Testis (tissue), 3 donors: ENCODE results near the gene LILRA5. TPM values are rescaled to one million over a fixed set of nuclear protein-coding genes. Genes with fewer than 3 reads are reported as not detected.

Experiments used
- DNase-seq: peaks from one replicate; pipeline ENCODE4 v3.0.0-alpha.2; 2019
- H3K27ac ChIP-seq, 2 donors: fragments of 200-600 bp; sonication (generic); one replicate each; pipeline ENCODE4 v1.5.1; 2019
- H3K27me3 ChIP-seq: fragments of 200-600 bp; sonication (generic); one replicate; pipeline ENCODE4 v1.5.1; 2019
- H3K36me3 ChIP-seq: fragments of 200-600 bp; sonication (generic); one replicate; pipeline ENCODE4 v1.5.1; 2017; ENCODE audit warnings: low read depth; ENCODE audit errors: missing control alignments
- H3K4me1 ChIP-seq: fragments of 200-600 bp; sonication (generic); one replicate; pipeline ENCODE4 v1.5.1; 2019
- H3K4me3 ChIP-seq, 2 donors: fragments of 200-600 bp; sonication (generic); one replicate each; pipeline ENCODE4 v1.5.1; 2017 to 2019
- H3K9me3 ChIP-seq: fragments of 200-600 bp; sonication (generic); one replicate; pipeline ENCODE4 v1.5.1; 2017
- POLR2A ChIP-seq: fragments of 450-650 bp; IDR thresholded peaks from one replicate; pipeline ENCODE4 v1.6.1; 2017; ENCODE audit warnings: antibody characterized with exemption, mild to moderate bottlenecking, moderate library complexity
- WGBS, 2 donors: methylation state at CpG; one replicate each; pipeline ENCODE4 v1.1.5; 2018; 5-methylcytosine and 5-hydroxymethylcytosine counted together
- intact Hi-C: fragments of 100-400 bp; cut with DNase I; formaldehyde crosslinking; loops from one replicate; pipeline ENCODE4 v1.15.1; 2023; ENCODE audit warnings: low total_unique reads
- polyA plus RNA-seq: library from polyadenylated mRNA; stranded (reverse); fragments of 350-450 nt; fragmentation: Illumina TruSeq; extraction: RNeasy Lipid Tissue Mini Kit (QIAGEN cat#74804); gene quantifications from one replicate; pipeline ENCODE4 v1.2.3, GENCODE V29; 2014; ENCODE audit warnings: low read depth, low replicate concordance; ENCODE audit not compliant: insufficient read depth
- total RNA-seq, 2 donors: library from RNA; depleted of rRNA; stranded (reverse); fragments of >200 nt; gene quantifications; one replicate each; pipeline ENCODE4 v1.2.3, GENCODE V29; 2016
- TF ChIP-seq, protein P1 (sequence below), 3 experiments: fragments of 450-650 bp in 2 of 3; fragments of 200-600 bp in 1 of 3; sonication (generic) in 1 of 3; IDR thresholded peaks; one replicate each; pipeline ENCODE4 v1.5.1; 2016 to 2019; ENCODE audit warnings: antibody characterized with exemption in 3 of 3, mild to moderate bottlenecking in 2 of 3, moderate library complexity in 1 of 3

Gene LILRA5
- total and polyA plus RNA-seq, 3 donors from 2014 or later = 1.1 to 1.4 (median 1.2) TPM

DNA sequence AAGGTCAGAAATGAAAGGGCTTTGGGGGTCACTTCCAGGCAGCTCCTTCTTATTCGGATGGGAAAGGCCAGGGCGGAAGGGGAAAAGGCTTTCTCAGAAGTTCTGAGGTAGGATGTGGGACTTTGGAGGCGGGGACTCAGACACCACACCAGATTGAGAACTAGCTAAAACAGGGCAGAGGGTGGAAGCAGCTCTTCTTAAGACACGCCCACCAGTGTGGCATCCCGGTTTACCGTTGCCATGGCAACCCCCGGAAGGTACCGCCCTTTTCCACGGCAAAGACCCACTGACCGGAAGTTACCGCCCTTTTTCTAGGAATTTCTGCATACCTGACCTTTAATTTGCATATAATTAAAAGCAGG is 3.8 kb upstream of the LILRA5 start:
- Histone ChIP-seq H3K36me3 (no peaks in the 10 kb centered on the region), H3K4me1 (no peaks in the 10 kb centered on the region), H3K9me3 (no peaks in the 10 kb centered on the region), H3K27me3 (no peaks in the 10 kb centered on the region), H3K4me3 (peak overlapping the region in 1 of 2 donors; percentile 38), H3K27ac (peak overlapping the region in 1 of 2 donors; percentile 59)
- intact Hi-C loops = no loop called here
- peak; percentile 80 for DNase-seq
- WGBS, 2 donors = 33 to 44% methylated on average over 11 of the region's 11 CpGs
- TF ChIP-seq, protein P1, sequence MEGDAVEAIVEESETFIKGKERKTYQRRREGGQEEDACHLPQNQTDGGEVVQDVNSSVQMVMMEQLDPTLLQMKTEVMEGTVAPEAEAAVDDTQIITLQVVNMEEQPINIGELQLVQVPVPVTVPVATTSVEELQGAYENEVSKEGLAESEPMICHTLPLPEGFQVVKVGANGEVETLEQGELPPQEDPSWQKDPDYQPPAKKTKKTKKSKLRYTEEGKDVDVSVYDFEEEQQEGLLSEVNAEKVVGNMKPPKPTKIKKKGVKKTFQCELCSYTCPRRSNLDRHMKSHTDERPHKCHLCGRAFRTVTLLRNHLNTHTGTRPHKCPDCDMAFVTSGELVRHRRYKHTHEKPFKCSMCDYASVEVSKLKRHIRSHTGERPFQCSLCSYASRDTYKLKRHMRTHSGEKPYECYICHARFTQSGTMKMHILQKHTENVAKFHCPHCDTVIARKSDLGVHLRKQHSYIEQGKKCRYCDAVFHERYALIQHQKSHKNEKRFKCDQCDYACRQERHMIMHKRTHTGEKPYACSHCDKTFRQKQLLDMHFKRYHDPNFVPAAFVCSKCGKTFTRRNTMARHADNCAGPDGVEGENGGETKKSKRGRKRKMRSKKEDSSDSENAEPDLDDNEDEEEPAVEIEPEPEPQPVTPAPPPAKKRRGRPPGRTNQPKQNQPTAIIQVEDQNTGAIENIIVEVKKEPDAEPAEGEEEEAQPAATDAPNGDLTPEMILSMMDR (IDR thresholded peaks at IDR 0.05) = no peak
- no peak for TF ChIP-seq POLR2A

DNA sequence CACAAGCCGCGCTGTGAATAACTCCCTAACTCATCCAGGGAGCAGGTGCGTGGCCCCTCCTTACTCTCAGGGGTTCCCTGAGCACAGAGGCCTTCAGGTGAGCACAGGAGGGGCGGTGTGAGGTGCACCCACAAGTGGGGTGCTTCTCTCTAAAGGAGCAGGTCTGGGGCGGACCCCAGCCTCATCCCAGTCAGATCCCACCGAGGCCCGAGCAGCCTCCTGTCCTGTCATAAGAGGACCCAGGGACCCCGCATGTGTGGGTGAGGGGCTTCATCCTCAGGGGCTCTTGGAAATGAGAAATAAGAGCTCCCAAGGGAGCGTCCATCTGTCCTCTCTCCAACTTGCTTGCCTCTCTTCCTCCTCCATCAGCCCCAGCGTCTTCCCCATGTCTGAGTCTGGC is 3.0 kb upstream of the LILRA5 start:
- H3K36me3 ChIP-seq = no peaks in the 10 kb centered on the region
- intact Hi-C loops = no loop called here
- no peaks in the 10 kb centered on the region for H3K9me3 ChIP-seq
- H3K4me3 ChIP-seq = no peak overlapping the region
- no peak for DNase-seq
- WGBS, 2 donors = 51 to 75% methylated on average over 7 to 10 of the region's 10 CpGs
- no peak overlapping the region for H3K27ac ChIP-seq
- no peaks in the 10 kb centered on the region for H3K4me1 ChIP-seq
- H3K27me3 ChIP-seq = no peaks in the 10 kb centered on the region
- no peak for TF ChIP-seq POLR2A
- TF ChIP-seq, protein P1 (IDR thresholded peaks at IDR 0.05) = no peak

DNA sequence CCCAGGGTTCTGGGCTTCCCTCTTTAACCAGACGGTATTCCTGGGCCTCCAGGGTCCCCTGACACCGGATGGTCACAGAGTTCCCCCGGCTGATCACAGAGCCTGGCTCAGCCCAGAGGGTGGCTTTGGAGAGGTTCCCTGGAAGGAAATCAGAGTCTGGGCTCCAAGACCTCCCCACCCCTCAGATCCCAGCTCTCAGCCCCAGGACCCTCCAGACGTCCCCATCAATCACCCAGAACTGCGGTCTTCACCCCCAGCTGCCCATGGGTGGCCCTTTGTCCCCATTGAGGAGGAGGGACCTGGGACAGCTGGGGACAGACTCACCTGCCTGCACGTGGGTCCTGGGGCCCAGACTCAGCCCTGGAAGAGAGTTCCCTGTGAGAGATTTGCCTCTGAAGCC is 955 bp downstream of the LILRA5 start:
- Histone ChIP-seq H3K4me1 (no peaks in the 10 kb centered on the region), H3K27me3 (no peaks in the 10 kb centered on the region), H3K27ac (no peak overlapping the region), H3K4me3 (no peak overlapping the region), H3K36me3 (no peaks in the 10 kb centered on the region), H3K9me3 (no peaks in the 10 kb centered on the region)
- intact Hi-C loops = no loop called here
- 74 to 81% methylated on average over 5 to 6 of the region's 6 CpGs for WGBS, 2 donors
- no peak for DNase-seq
- TF ChIP-seq, protein P1 (IDR thresholded peaks at IDR 0.05) = no peak
- no peak for TF ChIP-seq POLR2A

DNA sequence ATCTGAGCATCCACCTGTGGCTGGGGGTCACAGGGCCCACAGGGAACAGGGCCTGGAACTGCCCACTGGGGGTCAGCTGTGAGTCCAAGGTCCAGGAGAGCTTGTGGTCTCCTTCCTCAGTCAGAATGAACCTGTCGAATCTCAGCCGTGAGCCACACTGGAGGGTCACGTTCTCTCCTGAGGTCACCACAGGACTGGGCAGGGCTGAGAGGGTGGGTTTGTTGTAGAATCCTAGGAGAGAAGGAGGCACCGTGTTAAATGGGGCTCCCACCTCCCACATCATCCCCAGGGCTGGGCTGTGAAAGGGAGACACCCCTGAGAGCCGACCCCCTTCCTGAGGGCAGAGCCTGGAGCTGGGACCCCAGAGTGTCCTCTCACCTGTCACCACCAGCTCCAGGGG is 1.5 kb downstream of the LILRA5 start:
- no peak for DNase-seq
- 68% methylated on average over 5 of the region's 5 CpGs; no CpG with 5 or more reads in 1 of the 2 donors for WGBS, 2 donors
- intact Hi-C loops = no loop called here
- H3K27ac ChIP-seq = no peak overlapping the region
- TF ChIP-seq, protein P1 (IDR thresholded peaks at IDR 0.05) = no peak
- TF ChIP-seq POLR2A = no peak
- no peaks in the 10 kb centered on the region for H3K4me1 ChIP-seq
- no peaks in the 10 kb centered on the region for H3K27me3 ChIP-seq
- H3K9me3 ChIP-seq = no peaks in the 10 kb centered on the region
- H3K36me3 ChIP-seq = no peaks in the 10 kb centered on the region
- H3K4me3 ChIP-seq = no peak overlapping the region

DNA sequence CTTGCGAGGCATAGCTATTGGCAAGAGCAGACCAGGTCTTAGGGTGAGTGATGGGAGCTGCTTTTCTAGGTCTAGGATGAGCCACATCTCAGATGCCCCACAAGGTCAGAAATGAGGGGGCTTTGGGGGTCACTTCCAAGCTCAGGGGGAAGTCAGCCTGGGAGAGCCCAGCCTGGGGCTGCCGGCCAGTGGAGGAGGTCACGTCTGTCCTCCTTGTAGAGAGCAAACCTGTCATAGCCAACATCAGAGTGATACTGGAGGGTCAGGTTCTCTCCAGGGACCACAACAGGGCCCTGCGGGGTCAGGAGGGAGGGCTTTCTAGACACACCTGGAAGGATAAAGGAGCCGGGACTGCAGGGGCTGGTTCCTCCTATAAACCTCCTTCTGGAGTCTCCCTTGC is 2.4 kb downstream of the LILRA5 start:
- TF ChIP-seq, protein P1 (IDR thresholded peaks at IDR 0.05) = no peak
- TF ChIP-seq POLR2A = no peak
- no peak for DNase-seq
- Histone ChIP-seq H3K4me3 (no peak overlapping the region), H3K27ac (no peak overlapping the region), H3K27me3 (no peaks in the 10 kb centered on the region), H3K9me3 (no peaks in the 10 kb centered on the region), H3K4me1 (no peaks in the 10 kb centered on the region), H3K36me3 (no peaks in the 10 kb centered on the region)
- 70 to 76% methylated on average over 5 of the region's 5 CpGs for WGBS, 2 donors
- intact Hi-C loops = no loop called here
